ENCODE results near the gene NEK1.

NEK1 gene

DNA sequence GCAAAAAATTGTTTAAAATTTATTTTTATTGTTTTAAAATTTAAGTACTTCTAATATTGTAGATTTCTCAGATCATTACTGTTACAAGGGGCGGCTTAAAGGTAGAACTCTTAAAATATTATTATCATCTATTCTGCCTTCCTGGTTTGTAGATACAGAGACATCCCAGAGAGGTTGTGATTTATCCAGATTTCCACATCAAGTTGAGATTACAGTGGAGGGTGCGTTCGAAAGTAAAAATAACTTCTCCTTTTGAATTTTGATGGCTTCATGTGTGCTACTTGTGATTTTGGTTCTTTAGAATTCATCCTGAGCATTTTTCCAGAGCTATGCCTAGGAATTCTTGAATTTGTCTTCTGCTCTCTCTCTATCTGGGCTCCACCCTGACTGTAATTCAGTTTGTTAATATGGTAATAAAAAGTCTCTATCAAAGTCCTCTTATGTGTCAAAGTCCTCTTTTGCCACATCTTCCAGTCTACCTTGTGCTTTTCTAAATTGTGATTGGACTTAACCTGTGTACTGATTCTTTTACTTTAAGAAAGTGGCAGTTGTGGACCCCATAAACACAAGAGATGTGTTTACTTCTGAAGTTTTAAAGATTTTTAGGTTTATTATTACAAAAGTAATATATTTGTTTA, 45.2 kb upstream of the NEK1 start:
- no peak for DNase-seq
- ATAC-seq (ENCODE audit: insufficient read depth, low read depth), result no peak
- Histone ChIP-seq H3K4me2 (ENCODE audit: insufficient read depth, low read length) (no peak overlapping the region), H3K9ac (ENCODE audit: low read depth, low read length) (no peak overlapping the region), H3K9me3 (ENCODE audit: insufficient read depth, low read length, severe bottlenecking) (no peaks in the 10 kb centered on the region), H3K27ac (ENCODE audit: low read length) (no peak overlapping the region), H3K27me3 (ENCODE audit: insufficient read depth, low read length, poor library complexity) (no peaks in the 10 kb centered on the region), H3K4me3 (ENCODE audit: low read depth in 1 of 2, low read length in 2 of 2) (no peak overlapping the region), H3K36me3 (ENCODE audit: insufficient read depth, low read length) (no peaks in the 10 kb centered on the region), H3K79me2 (ENCODE audit: insufficient read depth, low read length) (peaks cover 25% of the 10 kb centered on the region), H2AFZ (ENCODE audit: low read depth, low read length) (no peak overlapping the region), H4K20me1 (ENCODE audit: insufficient read depth, low read length) (no peaks in the 10 kb centered on the region), H3K4me1 (ENCODE audit: insufficient read depth, low read length) (peaks cover 34% of the 10 kb centered on the region)
- no peak for TF ChIP-seq EZH2 (IDR thresholded peaks at IDR 0.05; ENCODE audit: borderline replicate concordance, low read depth, low read length, severe bottlenecking)
- TF ChIP-seq, protein P1, sequence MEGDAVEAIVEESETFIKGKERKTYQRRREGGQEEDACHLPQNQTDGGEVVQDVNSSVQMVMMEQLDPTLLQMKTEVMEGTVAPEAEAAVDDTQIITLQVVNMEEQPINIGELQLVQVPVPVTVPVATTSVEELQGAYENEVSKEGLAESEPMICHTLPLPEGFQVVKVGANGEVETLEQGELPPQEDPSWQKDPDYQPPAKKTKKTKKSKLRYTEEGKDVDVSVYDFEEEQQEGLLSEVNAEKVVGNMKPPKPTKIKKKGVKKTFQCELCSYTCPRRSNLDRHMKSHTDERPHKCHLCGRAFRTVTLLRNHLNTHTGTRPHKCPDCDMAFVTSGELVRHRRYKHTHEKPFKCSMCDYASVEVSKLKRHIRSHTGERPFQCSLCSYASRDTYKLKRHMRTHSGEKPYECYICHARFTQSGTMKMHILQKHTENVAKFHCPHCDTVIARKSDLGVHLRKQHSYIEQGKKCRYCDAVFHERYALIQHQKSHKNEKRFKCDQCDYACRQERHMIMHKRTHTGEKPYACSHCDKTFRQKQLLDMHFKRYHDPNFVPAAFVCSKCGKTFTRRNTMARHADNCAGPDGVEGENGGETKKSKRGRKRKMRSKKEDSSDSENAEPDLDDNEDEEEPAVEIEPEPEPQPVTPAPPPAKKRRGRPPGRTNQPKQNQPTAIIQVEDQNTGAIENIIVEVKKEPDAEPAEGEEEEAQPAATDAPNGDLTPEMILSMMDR (IDR thresholded peaks at IDR 0.05; ENCODE audit: borderline replicate concordance, extremely low read depth, low read length, poor library complexity, severe bottlenecking), result no peak

DNA sequence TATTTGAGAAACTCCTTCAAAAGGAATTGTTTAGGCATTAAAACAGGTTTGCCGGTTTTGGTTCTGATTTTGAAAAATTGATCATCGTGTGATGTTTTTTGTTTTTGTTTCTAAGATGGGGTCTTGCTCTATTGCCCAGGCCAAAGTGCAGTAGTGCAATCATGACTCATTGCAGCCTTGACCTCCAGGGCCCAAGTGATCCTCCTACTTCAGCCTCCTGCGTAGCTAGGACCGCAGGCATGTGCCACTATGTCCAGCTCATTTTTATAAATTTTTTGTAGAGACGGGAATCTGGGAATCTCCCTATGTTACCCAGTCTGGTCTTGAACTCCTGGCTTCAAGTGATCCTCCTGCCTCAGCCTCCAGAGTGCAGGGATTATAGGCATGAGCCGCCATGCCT, 43.0 kb upstream of the NEK1 start:
- ATAC-seq (ENCODE audit: insufficient read depth, low read depth), result no peak
- no peak overlapping the region for H3K9ac ChIP-seq (ENCODE audit: low read depth, low read length)
- TF ChIP-seq, protein P1 (IDR thresholded peaks at IDR 0.05; ENCODE audit: borderline replicate concordance, extremely low read depth, low read length, poor library complexity, severe bottlenecking), result no peak
- TF ChIP-seq EZH2 (IDR thresholded peaks at IDR 0.05; ENCODE audit: borderline replicate concordance, low read depth, low read length, severe bottlenecking), result no peak
- peaks cover 18% of the 10 kb centered on the region for H3K4me1 ChIP-seq (ENCODE audit: insufficient read depth, low read length)
- H3K79me2 ChIP-seq (ENCODE audit: insufficient read depth, low read length), result peaks cover 18% of the 10 kb centered on the region
- no peaks in the 10 kb centered on the region for H3K36me3 ChIP-seq (ENCODE audit: insufficient read depth, low read length)
- no peak for DNase-seq
- H3K4me3 ChIP-seq (ENCODE audit: low read depth in 1 of 2, low read length in 2 of 2), result no peak overlapping the region
- no peaks in the 10 kb centered on the region for H3K27me3 ChIP-seq (ENCODE audit: insufficient read depth, low read length, poor library complexity)
- no peaks in the 10 kb centered on the region for H3K9me3 ChIP-seq (ENCODE audit: insufficient read depth, low read length, severe bottlenecking)
- no peak overlapping the region for H3K27ac ChIP-seq (ENCODE audit: low read length)
- H2AFZ ChIP-seq (ENCODE audit: low read depth, low read length), result no peak overlapping the region
- no peaks in the 10 kb centered on the region for H4K20me1 ChIP-seq (ENCODE audit: insufficient read depth, low read length)
- H3K4me2 ChIP-seq (ENCODE audit: insufficient read depth, low read length), result no peak overlapping the region

- Histone ChIP-seq H2AFZ (ENCODE audit: low read depth, low read length) (no peak overlapping the region), H3K4me1 (ENCODE audit: insufficient read depth, low read length) (no peaks in the 10 kb centered on the region), H3K27me3 (ENCODE audit: insufficient read depth, low read length, poor library complexity) (no peaks in the 10 kb centered on the region), H3K9me3 (ENCODE audit: insufficient read depth, low read length, severe bottlenecking) (no peaks in the 10 kb centered on the region), H3K79me2 (ENCODE audit: insufficient read depth, low read length) (peaks cover 15% of the 10 kb centered on the region), H4K20me1 (ENCODE audit: insufficient read depth, low read length) (no peaks in the 10 kb centered on the region), H3K9ac (ENCODE audit: low read depth, low read length) (no peak overlapping the region), H3K4me3 (ENCODE audit: low read depth in 1 of 2, low read length in 2 of 2) (no peak overlapping the region), H3K27ac (ENCODE audit: low read length) (no peak overlapping the region), H3K36me3 (ENCODE audit: insufficient read depth, low read length) (no peaks in the 10 kb centered on the region), H3K4me2 (ENCODE audit: insufficient read depth, low read length) (no peak overlapping the region)
- TF ChIP-seq, protein P1 (IDR thresholded peaks at IDR 0.05; ENCODE audit: borderline replicate concordance, extremely low read depth, low read length, poor library complexity, severe bottlenecking), result no peak
- TF ChIP-seq EZH2 (IDR thresholded peaks at IDR 0.05; ENCODE audit: borderline replicate concordance, low read depth, low read length, severe bottlenecking), result no peak
- DNase-seq (no peak), ATAC-seq (ENCODE audit: insufficient read depth, low read depth) (no peak)
Measured at GRCh38 chr4:169652535-169652934, 40.2 kb upstream of the NEK1 start.
